ENCODE measurements around the gene ATXN1.

Gene ATXN1

DNA sequence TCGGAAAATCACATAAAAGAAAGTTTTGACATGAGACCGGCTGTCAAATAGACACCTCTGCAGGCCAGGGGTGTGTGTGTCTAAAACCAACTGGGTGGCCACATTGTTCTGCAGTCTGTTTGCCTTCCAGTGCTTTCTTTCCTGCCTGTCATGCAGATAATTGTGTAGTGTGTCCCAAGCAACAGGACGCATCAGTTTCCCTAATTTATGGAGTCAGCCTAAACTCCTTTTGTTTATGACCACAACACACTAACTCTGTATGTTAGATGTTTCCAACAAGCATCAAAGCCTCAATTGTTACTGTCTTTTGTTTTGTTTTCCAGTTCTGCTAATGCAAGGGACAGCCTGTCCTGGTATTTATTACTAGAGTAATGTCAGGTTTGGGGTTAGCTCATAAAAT, 205.7 kb downstream of the ATXN1 start:
- Histone ChIP-seq H3K79me2 (ENCODE audit: low read length) (no peaks in the 10 kb centered on the region), H3K27me3 (ENCODE audit: low read depth, low read length) (no peaks in the 10 kb centered on the region; the same call in 1 of the 2 replicates), H3K4me3 (ENCODE audit: low read length) (no peak overlapping the region), H3K27ac (ENCODE audit: low read length) (no peak overlapping the region), H3K4me2 (ENCODE audit: low read length) (no peak overlapping the region), H4K20me1 (ENCODE audit: insufficient read depth, low read length) (no peaks in the 10 kb centered on the region), H2AFZ (ENCODE audit: low read depth, low read length) (no peak overlapping the region), H3K36me3 (replicated peaks; ENCODE audit: low read depth, low read length) (no peaks in the 10 kb centered on the region), H3K9ac (ENCODE audit: low read length) (no peak overlapping the region), H3K9me3 (ENCODE audit: insufficient read depth, low read length) (no peaks in the 10 kb centered on the region), H3K4me1 (ENCODE audit: low read length) (no peaks in the 10 kb centered on the region)
- no peak for TF ChIP-seq EZH2phosphoT487 (IDR thresholded peaks at IDR 0.05; ENCODE audit: low read depth)
- TF ChIP-seq, protein P1, sequence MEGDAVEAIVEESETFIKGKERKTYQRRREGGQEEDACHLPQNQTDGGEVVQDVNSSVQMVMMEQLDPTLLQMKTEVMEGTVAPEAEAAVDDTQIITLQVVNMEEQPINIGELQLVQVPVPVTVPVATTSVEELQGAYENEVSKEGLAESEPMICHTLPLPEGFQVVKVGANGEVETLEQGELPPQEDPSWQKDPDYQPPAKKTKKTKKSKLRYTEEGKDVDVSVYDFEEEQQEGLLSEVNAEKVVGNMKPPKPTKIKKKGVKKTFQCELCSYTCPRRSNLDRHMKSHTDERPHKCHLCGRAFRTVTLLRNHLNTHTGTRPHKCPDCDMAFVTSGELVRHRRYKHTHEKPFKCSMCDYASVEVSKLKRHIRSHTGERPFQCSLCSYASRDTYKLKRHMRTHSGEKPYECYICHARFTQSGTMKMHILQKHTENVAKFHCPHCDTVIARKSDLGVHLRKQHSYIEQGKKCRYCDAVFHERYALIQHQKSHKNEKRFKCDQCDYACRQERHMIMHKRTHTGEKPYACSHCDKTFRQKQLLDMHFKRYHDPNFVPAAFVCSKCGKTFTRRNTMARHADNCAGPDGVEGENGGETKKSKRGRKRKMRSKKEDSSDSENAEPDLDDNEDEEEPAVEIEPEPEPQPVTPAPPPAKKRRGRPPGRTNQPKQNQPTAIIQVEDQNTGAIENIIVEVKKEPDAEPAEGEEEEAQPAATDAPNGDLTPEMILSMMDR (IDR thresholded peaks at IDR 0.05; ENCODE audit: low read depth, low read length): no peak

DNA sequence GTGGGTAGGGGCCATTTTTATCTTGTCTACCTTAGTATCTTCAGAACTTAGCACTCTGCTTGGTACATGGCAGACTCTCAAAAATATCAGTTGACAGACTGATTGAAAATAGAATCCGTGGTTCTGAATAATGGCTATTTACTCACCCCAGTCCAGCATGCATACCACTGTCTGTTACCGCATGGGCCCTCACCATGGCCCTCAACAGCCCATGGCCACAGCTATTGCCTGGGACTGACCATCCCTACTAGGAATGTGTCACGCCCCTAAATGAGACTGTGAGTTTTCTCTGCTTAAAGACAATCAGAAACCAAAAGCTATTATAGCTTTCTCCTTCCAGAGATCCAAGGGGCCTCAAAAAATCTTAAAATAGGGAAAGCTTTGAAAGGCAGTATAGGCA, 207.7 kb downstream of the ATXN1 start:
- TF ChIP-seq, protein P1 (IDR thresholded peaks at IDR 0.05; ENCODE audit: low read depth, low read length): no peak
- no peak for TF ChIP-seq EZH2phosphoT487 (IDR thresholded peaks at IDR 0.05; ENCODE audit: low read depth)
- no peaks in the 10 kb centered on the region for H3K79me2 ChIP-seq (ENCODE audit: low read length)
- no peaks in the 10 kb centered on the region; the same call in 1 of the 2 replicates for H3K27me3 ChIP-seq (ENCODE audit: low read depth, low read length)
- no peak overlapping the region for H3K27ac ChIP-seq (ENCODE audit: low read length)
- H3K4me2 ChIP-seq (ENCODE audit: low read length): no peak overlapping the region
- H2AFZ ChIP-seq (ENCODE audit: low read depth, low read length): no peak overlapping the region
- H3K36me3 ChIP-seq (replicated peaks; ENCODE audit: low read depth, low read length): no peaks in the 10 kb centered on the region
- no peaks in the 10 kb centered on the region for H4K20me1 ChIP-seq (ENCODE audit: insufficient read depth, low read length)
- H3K4me1 ChIP-seq (ENCODE audit: low read length): no peaks in the 10 kb centered on the region
- H3K9me3 ChIP-seq (ENCODE audit: insufficient read depth, low read length): no peaks in the 10 kb centered on the region
- H3K9ac ChIP-seq (ENCODE audit: low read length): no peak overlapping the region
- H3K4me3 ChIP-seq (ENCODE audit: low read length): no peak overlapping the region

DNA sequence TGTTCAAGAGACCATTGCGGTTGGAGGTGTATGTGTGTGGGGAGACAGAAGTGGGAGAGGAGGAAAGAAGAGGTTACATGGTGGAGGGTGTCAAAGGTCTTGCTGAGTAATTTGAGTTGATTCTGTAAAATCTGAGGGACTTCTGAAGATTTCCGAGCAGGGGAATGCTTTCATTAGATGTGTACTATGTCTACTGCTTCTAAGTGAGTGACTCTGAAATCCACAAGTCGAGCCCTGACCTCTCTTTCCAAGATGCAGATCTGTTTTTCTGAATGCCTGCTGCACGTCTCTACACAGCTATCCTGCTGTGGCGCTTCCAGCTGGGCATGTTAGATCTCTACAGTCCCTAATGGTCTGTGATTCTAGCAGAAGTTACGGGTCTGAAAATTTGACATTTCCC, 209.8 kb downstream of the ATXN1 start:
- Histone ChIP-seq H4K20me1 (ENCODE audit: insufficient read depth, low read length) (no peaks in the 10 kb centered on the region), H3K4me1 (ENCODE audit: low read length) (no peaks in the 10 kb centered on the region), H3K27me3 (ENCODE audit: low read depth, low read length) (no peaks in the 10 kb centered on the region; the same call in 1 of the 2 replicates), H3K36me3 (replicated peaks; ENCODE audit: low read depth, low read length) (no peaks in the 10 kb centered on the region), H2AFZ (ENCODE audit: low read depth, low read length) (no peak overlapping the region), H3K9ac (ENCODE audit: low read length) (no peak overlapping the region), H3K27ac (ENCODE audit: low read length) (no peak overlapping the region), H3K4me2 (ENCODE audit: low read length) (no peak overlapping the region), H3K9me3 (ENCODE audit: insufficient read depth, low read length) (no peaks in the 10 kb centered on the region), H3K4me3 (ENCODE audit: low read length) (no peak overlapping the region), H3K79me2 (ENCODE audit: low read length) (no peaks in the 10 kb centered on the region)
- TF ChIP-seq, protein P1 (IDR thresholded peaks at IDR 0.05; ENCODE audit: low read depth, low read length): no peak
- TF ChIP-seq EZH2phosphoT487 (IDR thresholded peaks at IDR 0.05; ENCODE audit: low read depth): no peak

DNA sequence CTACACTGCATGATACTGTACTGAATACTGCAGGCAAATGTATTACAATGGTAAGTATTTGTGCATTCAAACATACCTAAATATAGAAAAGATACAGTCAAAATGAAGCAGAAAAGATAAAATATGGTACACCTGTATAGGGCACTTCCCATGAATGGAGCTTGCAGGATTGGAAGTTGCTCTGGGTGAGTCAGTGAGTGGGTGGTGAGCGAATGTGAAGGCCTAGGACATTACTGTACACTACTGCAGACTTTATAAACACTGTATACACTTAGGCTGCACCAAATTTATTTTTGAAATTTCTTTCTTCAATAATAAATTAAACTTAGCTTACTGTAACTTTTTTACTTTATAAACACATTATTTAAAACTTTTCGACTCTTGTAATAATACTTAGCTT, 213.1 kb downstream of the ATXN1 start:
- H3K27me3 ChIP-seq (ENCODE audit: low read depth, low read length): peaks cover 10% of the 10 kb centered on the region; the same call in 1 of the 2 replicates
- H4K20me1 ChIP-seq (ENCODE audit: insufficient read depth, low read length): no peaks in the 10 kb centered on the region
- H3K36me3 ChIP-seq (replicated peaks; ENCODE audit: low read depth, low read length): no peaks in the 10 kb centered on the region
- TF ChIP-seq EZH2phosphoT487 (IDR thresholded peaks at IDR 0.05; ENCODE audit: low read depth): no peak
- TF ChIP-seq, protein P1 (IDR thresholded peaks at IDR 0.05; ENCODE audit: low read depth, low read length): no peak
- no peak overlapping the region for H3K4me3 ChIP-seq (ENCODE audit: low read length)
- H3K27ac ChIP-seq (ENCODE audit: low read length): no peak overlapping the region
- H3K9me3 ChIP-seq (ENCODE audit: insufficient read depth, low read length): no peaks in the 10 kb centered on the region
- H3K4me2 ChIP-seq (ENCODE audit: low read length): no peak overlapping the region
- H3K4me1 ChIP-seq (ENCODE audit: low read length): no peaks in the 10 kb centered on the region
- no peaks in the 10 kb centered on the region for H3K79me2 ChIP-seq (ENCODE audit: low read length)
- no peak overlapping the region for H2AFZ ChIP-seq (ENCODE audit: low read depth, low read length)
- no peak overlapping the region for H3K9ac ChIP-seq (ENCODE audit: low read length)
